ENCODE results near the gene UGP2.
"Not testable (repeated sequence)": the region's sequence is repeated elsewhere in the genome, so short reads cannot be mapped to it uniquely, and the experiment has no call there.

Gene UGP2

DNA sequence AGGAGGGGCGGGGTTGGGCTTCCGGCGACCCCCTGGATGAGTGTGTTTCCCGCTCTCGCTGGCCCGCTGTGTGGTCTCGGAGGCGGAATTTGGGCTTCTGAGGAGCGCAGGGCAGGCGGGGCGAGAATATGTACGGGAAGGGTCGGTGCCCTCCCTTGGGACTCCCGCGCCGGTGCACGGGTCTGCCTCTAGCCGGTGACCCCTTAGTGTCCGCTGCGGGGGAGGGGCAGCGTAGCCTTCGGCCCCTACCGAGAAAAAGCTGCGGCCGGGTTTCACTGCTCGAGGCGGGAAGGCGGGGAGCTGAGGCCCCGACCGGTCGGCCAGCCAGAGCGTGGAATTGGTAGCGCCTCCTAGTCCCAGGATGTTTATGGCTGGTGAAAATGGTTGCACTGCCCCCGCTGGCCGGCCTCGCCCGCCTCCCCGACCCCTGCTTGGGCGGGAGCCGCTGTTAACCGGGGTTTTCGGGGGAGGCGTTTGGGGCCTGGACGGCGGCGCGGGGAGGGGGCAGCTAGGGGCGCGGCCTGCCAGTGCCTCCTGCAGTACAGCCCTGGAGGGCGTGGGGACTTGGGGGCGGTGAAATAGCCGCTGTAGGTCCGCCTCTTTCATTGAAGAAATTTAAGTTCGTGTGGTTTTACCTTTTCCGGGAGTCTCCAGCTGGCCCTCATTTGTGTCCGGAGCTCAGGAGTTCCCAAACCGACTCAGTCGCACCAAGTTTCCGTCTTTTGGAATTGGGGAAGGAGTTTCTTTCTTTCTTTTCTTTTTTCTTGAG is at the start of gene UGP2:
Gene UGP2 (plus strand): TSS at position 643 of the 769 bp plus-strand sequence. CDS start 290 bp downstream, outside the sequence.
- Mint-ChIP-seq H3K27ac (peak within 1 kb of the TSS; percentile 99), H3K27me3 (no peaks in the 10 kb centered on the region), H3K9me3 (no peaks in the 10 kb centered on the region), H3K4me1 (ENCODE audit: low read depth) (peaks cover 53% of the 10 kb centered on the region), H3K4me3 (peak within 1 kb of the TSS; percentile 88), H3K36me3 (ENCODE audit: low read depth) (peaks cover 15% of the 10 kb centered on the region)

DNA sequence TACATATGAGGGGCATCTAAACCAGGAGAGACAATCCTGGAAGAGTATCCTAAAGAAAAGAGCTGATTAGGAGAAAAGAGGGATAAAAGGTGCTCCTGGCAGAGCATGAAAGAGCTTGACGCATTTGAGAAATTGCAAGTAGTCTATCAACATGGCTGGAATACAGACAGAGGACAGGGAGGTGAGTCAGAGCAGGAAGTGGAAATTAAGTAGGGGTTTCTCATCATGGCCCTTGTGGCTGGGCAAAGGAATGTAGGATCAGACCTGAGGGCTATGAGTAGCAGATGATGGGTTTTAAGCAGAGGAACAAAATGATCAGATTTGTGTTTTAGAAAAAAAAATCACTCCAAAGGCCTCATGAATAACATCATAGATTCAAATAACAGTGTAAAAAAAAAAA is 49.2 kb upstream of the UGP2 start:
- H3K9me3 Mint-ChIP-seq, result peaks cover 10% of the 10 kb centered on the region
- H3K4me3 Mint-ChIP-seq, result no peak overlapping the region
- peak overlapping the region; percentile 71 for H3K27ac Mint-ChIP-seq
- H3K27me3 Mint-ChIP-seq, result no peaks in the 10 kb centered on the region
- peaks cover 29% of the 10 kb centered on the region for H3K4me1 Mint-ChIP-seq (ENCODE audit: low read depth)
- H3K36me3 Mint-ChIP-seq (ENCODE audit: low read depth), result no peaks in the 10 kb centered on the region

DNA sequence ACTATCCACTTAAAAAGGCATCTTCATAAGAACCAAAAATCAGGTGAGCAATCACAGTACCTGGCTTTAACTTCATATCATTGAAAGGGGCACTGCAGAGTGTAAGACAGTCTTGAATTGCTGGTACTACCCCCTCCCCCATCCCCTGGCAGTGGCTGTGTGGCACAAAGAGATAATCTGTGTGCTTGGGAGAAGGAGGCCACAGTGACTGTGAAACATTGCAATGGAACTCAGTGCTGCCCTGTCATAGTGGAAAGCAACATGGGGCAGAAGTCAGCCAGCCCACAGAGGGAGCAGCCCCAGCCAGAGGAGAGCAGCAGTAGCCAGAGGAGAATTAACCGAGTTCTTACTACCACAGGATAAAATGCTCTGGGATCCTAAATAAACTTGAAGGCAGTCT is 45.3 kb upstream of the UGP2 start:
- Mint-ChIP-seq H3K4me1 (ENCODE audit: low read depth) (peaks cover 12% of the 10 kb centered on the region), H3K9me3 (peaks cover 11% of the 10 kb centered on the region), H3K36me3 (ENCODE audit: low read depth) (no peaks in the 10 kb centered on the region), H3K27me3 (no peaks in the 10 kb centered on the region), H3K27ac (no peak overlapping the region), H3K4me3 (no peak overlapping the region)

DNA sequence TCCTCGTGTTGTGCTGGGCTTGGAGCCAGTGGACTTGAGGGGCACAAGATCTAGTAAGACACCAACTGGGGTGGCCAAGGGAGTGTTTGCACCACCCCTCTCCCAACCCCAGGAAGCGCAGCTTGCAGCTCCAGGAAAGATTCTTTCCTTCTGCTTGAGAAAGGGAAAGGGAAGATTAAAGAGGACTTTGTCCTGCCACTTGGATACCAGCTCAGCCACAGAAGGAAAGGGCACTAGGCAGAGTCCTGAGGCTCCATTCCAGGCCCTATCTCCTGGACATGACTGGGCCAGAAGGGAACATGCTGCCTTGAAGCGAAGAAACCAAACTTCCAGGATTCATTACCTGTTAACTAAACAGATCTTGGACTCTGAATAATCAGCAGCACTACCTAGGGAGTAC is 44.9 kb upstream of the UGP2 start:
- Mint-ChIP-seq H3K4me1 (ENCODE audit: low read depth) (peaks cover 12% of the 10 kb centered on the region), H3K4me3 (no peak overlapping the region), H3K27me3 (no peaks in the 10 kb centered on the region), H3K36me3 (ENCODE audit: low read depth) (no peaks in the 10 kb centered on the region), H3K27ac (no peak overlapping the region), H3K9me3 (peaks cover 15% of the 10 kb centered on the region)

- no peaks in the 10 kb centered on the region for H3K36me3 Mint-ChIP-seq (ENCODE audit: low read depth)
- peaks cover 8% of the 10 kb centered on the region for H3K9me3 Mint-ChIP-seq
- H3K27ac Mint-ChIP-seq, result no peak overlapping the region
- H3K27me3 Mint-ChIP-seq, result no peaks in the 10 kb centered on the region
- H3K4me1 Mint-ChIP-seq (ENCODE audit: low read depth), result no peaks in the 10 kb centered on the region
- no peak overlapping the region for H3K4me3 Mint-ChIP-seq
Observed at GRCh38 chr2:63801455-63801854, 40.2 kb upstream of the UGP2 start.

GRCh38 chr2:63805412-63805811 is 36.3 kb upstream of the UGP2 start:
- H3K4me3 Mint-ChIP-seq, result no peak overlapping the region
- no peak overlapping the region for H3K27ac Mint-ChIP-seq
- H3K27me3 Mint-ChIP-seq, result no peaks in the 10 kb centered on the region
- peaks cover 8% of the 10 kb centered on the region for H3K9me3 Mint-ChIP-seq
- no peaks in the 10 kb centered on the region for H3K4me1 Mint-ChIP-seq (ENCODE audit: low read depth)
- H3K36me3 Mint-ChIP-seq (ENCODE audit: low read depth), result no peaks in the 10 kb centered on the region

- H3K27ac Mint-ChIP-seq, result not testable (repeated sequence)
Observed at GRCh38 chr2:63808036-63808435, 33.7 kb upstream of the UGP2 start.

DNA sequence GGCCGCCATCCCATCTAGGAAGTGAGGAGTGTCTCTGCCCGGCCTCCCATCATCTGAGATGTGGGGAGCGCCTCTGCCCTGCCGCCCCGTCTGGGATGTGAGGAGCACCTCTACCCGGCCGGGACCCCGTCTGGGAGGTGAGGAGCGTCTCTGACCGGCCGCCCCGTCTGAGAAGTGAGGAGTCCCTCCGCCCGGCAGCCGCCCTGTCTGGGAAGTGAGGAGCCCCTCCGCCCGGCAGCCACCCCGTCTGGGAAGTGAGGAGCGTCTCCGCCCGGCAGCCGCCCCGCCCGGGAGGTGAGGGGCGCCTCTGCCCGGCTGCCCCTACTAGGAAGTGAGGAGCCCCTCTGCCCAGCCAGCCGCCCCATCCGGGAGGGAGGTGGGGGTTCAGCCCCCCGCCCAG is 32.8 kb upstream of the UGP2 start:
- H3K27ac Mint-ChIP-seq; H3K4me1 Mint-ChIP-seq (ENCODE audit: low read depth); H3K36me3 Mint-ChIP-seq (ENCODE audit: low read depth): not testable (repeated sequence)

More at GRCh38 chr2:63808036-63808435, 33.7 kb upstream of the UGP2 start:
- not testable (repeated sequence) for H3K9me3 Mint-ChIP-seq; H3K36me3 Mint-ChIP-seq (ENCODE audit: low read depth); H3K4me3 Mint-ChIP-seq; H3K27me3 Mint-ChIP-seq; H3K4me1 Mint-ChIP-seq (ENCODE audit: low read depth)

GRCh38 chr2:63811063-63811462 is 30.6 kb upstream of the UGP2 start:
- Mint-ChIP-seq H3K9me3 (peaks cover 2% of the 10 kb centered on the region), H3K27ac (no peak overlapping the region), H3K27me3 (no peaks in the 10 kb centered on the region), H3K36me3 (ENCODE audit: low read depth) (no peaks in the 10 kb centered on the region), H3K4me3 (no peak overlapping the region), H3K4me1 (ENCODE audit: low read depth) (no peaks in the 10 kb centered on the region)

More for the DNA sequence above, 32.8 kb upstream of the UGP2 start:
- H3K4me3 Mint-ChIP-seq, H3K27me3 Mint-ChIP-seq, H3K9me3 Mint-ChIP-seq: not testable (repeated sequence)

DNA sequence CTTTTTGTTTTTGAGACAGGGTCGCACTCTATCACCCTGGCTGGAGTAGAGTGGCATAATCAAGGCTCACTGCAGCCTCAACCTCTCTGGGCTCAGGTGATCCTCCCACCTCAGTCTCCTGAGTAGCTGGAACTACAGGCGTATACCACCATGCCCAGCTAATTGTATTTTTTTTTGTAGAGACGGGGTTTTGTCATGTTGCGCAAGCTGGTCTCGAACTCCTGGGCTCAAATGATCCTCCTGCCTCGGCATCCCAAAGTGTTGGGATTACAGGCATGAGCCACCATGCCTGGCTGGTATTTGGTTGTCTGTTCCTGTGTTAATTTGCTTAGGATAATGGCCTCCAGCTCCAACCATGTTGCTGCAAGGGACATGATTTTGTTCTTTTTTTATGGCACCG is 29.8 kb upstream of the UGP2 start:
- H3K36me3 Mint-ChIP-seq (ENCODE audit: low read depth); H3K4me1 Mint-ChIP-seq (ENCODE audit: low read depth); H3K4me3 Mint-ChIP-seq: not testable (repeated sequence)

DNA sequence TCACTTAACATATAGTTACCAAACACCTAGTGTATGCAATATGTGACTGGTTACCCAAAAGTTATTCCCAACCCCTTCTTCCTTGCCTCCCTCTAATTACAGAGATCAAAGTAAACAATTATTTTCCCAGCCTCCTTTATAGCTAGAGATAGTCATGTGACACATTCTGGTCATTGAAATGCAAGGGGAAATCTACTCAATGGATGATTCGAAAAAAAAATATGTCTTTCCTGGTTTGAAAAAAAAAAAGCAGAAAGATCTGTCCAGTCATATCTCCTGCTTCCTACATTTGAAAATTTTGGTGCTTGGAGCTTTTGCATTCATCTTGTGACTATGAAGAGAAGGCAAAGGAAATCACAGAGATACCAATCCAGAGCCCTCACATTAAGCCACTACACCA is 27.6 kb upstream of the UGP2 start:
- Mint-ChIP-seq H3K27me3 (no peaks in the 10 kb centered on the region), H3K27ac (no peak overlapping the region), H3K9me3 (no peaks in the 10 kb centered on the region), H3K4me3 (no peak overlapping the region), H3K36me3 (ENCODE audit: low read depth) (no peaks in the 10 kb centered on the region), H3K4me1 (ENCODE audit: low read depth) (no peaks in the 10 kb centered on the region)

More for the DNA sequence above, 29.8 kb upstream of the UGP2 start:
- not testable (repeated sequence) for H3K27ac Mint-ChIP-seq, H3K9me3 Mint-ChIP-seq, H3K27me3 Mint-ChIP-seq

DNA sequence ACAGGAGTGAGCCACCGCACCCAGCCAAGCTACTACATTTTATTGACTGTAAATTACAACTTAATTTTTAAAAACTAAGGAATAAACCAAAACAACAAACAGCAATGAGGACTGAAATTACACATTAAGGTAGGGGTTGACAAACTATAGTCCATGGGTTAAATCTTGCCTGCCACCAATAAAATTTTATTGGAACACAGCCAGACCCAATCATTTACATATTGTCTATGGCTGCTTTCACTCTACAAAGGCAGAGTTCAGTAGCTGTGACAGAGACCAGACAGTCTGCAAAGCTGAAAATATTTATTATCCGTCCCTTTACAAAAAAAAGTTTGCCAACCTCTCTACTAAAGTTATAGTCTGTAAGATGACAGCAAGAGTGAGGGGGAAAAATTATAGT is 24.3 kb upstream of the UGP2 start:
- Mint-ChIP-seq H3K27me3 (no peaks in the 10 kb centered on the region), H3K36me3 (ENCODE audit: low read depth) (no peaks in the 10 kb centered on the region), H3K9me3 (no peaks in the 10 kb centered on the region), H3K4me1 (ENCODE audit: low read depth) (no peaks in the 10 kb centered on the region), H3K27ac (no peak overlapping the region), H3K4me3 (no peak overlapping the region)

- H3K4me3 Mint-ChIP-seq, result no peak overlapping the region
- H3K36me3 Mint-ChIP-seq (ENCODE audit: low read depth), result no peaks in the 10 kb centered on the region
- no peaks in the 10 kb centered on the region for H3K27me3 Mint-ChIP-seq
- no peaks in the 10 kb centered on the region for H3K4me1 Mint-ChIP-seq (ENCODE audit: low read depth)
- no peaks in the 10 kb centered on the region for H3K9me3 Mint-ChIP-seq
- no peak overlapping the region for H3K27ac Mint-ChIP-seq
Observed at GRCh38 chr2:63818271-63818670, 23.4 kb upstream of the UGP2 start.

GRCh38 chr2:63819256-63819655 is 22.4 kb upstream of the UGP2 start:
- H3K27ac Mint-ChIP-seq, result no peak overlapping the region

GRCh38 chr2:63819765-63820717 is 21.7 kb upstream of the UGP2 start:
- H3K4me3 Mint-ChIP-seq, result no peak overlapping the region
- no peaks in the 10 kb centered on the region for H3K4me1 Mint-ChIP-seq (ENCODE audit: low read depth)
- no peaks in the 10 kb centered on the region for H3K9me3 Mint-ChIP-seq
- H3K27ac Mint-ChIP-seq, result no peak overlapping the region
- no peaks in the 10 kb centered on the region for H3K27me3 Mint-ChIP-seq
- no peaks in the 10 kb centered on the region for H3K36me3 Mint-ChIP-seq (ENCODE audit: low read depth)

More at GRCh38 chr2:63819256-63819655, 22.4 kb upstream of the UGP2 start:
- Mint-ChIP-seq H3K9me3 (no peaks in the 10 kb centered on the region), H3K27me3 (no peaks in the 10 kb centered on the region), H3K36me3 (ENCODE audit: low read depth) (no peaks in the 10 kb centered on the region), H3K4me1 (ENCODE audit: low read depth) (no peaks in the 10 kb centered on the region), H3K4me3 (no peak overlapping the region)
